ENCODE measurements around the gene GPR65.

GPR65 gene

DNA sequence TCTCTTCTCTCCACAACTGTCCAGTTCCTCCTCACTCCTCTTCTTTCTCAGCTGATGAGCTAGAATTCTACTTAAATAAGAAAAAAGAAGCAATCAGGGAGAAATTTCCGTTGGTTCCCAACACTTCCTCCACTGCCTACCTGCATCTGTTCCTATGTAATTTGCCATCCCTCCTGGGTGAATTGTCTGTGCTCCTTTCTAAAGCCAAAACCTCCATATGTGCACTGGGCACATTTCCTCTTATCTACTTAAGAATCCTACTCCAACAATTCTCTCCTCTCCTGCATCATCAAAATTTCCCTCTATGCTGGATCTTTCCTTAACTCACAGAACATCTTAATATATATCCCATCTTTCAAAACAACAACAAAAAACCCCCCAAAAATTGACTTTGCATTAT lies 35.2 kb downstream of the GPR65 start:
- no peak for DNase-seq (ENCODE audit: low spot score)

- DNase-seq (ENCODE audit: low spot score) = no peak
Observed at GRCh38 chr14:88043529-88044443, 38.9 kb downstream of the GPR65 start.

- no peak for DNase-seq (ENCODE audit: low spot score)
Observed at GRCh38 chr14:88044444-88044758, 39.5 kb downstream of the GPR65 start.

GRCh38 chr14:88044776-88045446 lies 40.0 kb downstream of the GPR65 start:
- no peak for DNase-seq (ENCODE audit: low spot score)

GRCh38 chr14:88045705-88046104 lies 40.8 kb downstream of the GPR65 start:
- no peak for DNase-seq (ENCODE audit: low spot score)

DNA sequence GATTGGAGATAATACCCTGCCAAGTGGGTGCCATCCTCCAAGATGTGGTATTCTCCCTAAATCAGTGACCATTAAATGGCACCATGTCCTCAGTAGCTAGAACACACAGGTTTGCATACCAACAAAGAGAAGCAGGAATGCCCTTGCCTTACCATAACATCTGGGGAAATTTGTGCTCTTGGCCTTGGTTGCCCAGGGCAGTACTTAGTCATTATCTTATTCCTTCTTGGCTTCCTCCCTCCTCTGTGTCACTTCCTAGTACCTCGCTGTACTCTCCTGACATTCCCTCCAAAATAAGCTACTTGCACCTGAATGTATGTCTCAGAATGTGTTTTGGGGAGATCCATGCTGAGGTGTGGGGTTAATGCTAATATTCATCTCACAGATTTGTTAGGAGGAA lies 43.4 kb downstream of the GPR65 start:
- DNase-seq (ENCODE audit: low spot score) = no peak

DNA sequence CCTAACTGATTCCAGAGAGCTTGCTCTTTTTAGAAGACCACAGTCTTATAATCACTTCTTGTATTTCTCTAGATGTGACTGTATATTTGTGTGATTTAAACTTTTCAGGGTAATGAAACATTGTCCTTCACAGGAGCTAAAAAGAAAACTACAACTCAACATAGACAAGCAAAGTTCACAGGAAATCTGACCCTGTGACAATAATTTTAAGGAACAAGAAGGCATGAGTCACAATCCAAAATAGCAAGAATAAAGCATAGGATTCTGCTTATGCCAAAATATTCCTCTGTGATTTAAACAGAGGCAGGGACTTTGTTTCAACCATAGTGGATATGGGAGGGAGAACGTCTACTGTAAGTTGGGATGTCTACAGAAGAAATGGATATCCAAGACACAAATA lies 44.3 kb downstream of the GPR65 start:
- no peak for DNase-seq (ENCODE audit: low spot score)

- no peak for DNase-seq (ENCODE audit: low spot score)
Observed at GRCh38 chr14:88049936-88050335, 45.0 kb downstream of the GPR65 start.

GRCh38 chr14:88060576-88060975 lies 55.6 kb downstream of the GPR65 start:
- DNase-seq (ENCODE audit: low spot score) = no peak

- no peak for DNase-seq (ENCODE audit: low spot score)
Observed at GRCh38 chr14:88063811-88064210, 58.9 kb downstream of the GPR65 start.

Data from D341Med (cell line).